ENCODE measurements around the gene SERF2. TPM values are rescaled to one million over a fixed set of nuclear protein-coding genes. Genes with fewer than 3 reads are reported as not detected.

The SERF2 gene
- total RNA-seq, 6 experiments from 2014 or later, result 454 to 694 (median 611) TPM

- H3K36me3 ChIP-seq, result peaks cover 0 to 10% (median 7%) of the 10 kb centered on the region in 4 donors
- peaks cover 0 to 19% (median 6%) of the 10 kb centered on the region in 4 donors for H3K4me1 ChIP-seq
- WGBS (ENCODE audit: insufficient coverage, low coverage, low lambda C conversion rate, missing lambda C conversion rate), result 93% methylated on average over 2 of the region's 3 CpGs
- no peak overlapping the region for H3K4me3 ChIP-seq
- no peak for DNase-seq
- peak overlapping the region in 1 of 3 donors; percentile 30 for H3K27ac ChIP-seq
- no peak for TF ChIP-seq POLR2A (IDR thresholded peaks at IDR 0.05)
- TF ChIP-seq CTCF (IDR thresholded peaks at IDR 0.05), result no peak
- intact Hi-C loops (cut with DNase I), result no loop called here
- no peaks in the 10 kb centered on the region for H3K9me3 ChIP-seq
- no peak for ATAC-seq
- H3K27me3 ChIP-seq, result no peaks in the 10 kb centered on the region
Measured at GRCh38 chr15:43789409-43789808, 2.7 kb upstream of the SERF2 start.

GRCh38 chr15:43792761-43793476 lies 799 bp downstream of the SERF2 start:
- DNase-seq (peak in 2 of 3 donors; percentile 58 to 60), ATAC-seq (peak; percentile 2 to 32 (median 8))
- TF ChIP-seq POLR2A (IDR thresholded peaks at IDR 0.05), result peak; percentile 55
- TF ChIP-seq CTCF (IDR thresholded peaks at IDR 0.05), result peak in 1 of 4 donors; percentile 7
- Histone ChIP-seq H3K36me3 (peaks cover 0 to 30% (median 16%) of the 10 kb centered on the region in 4 donors), H3K4me3 (peak overlapping the region; percentile 90 to 94 (median 93)), H3K4me1 (peaks cover 0 to 21% (median 8%) of the 10 kb centered on the region in 4 donors), H3K27ac (peak overlapping the region; percentile 98 to 99 (median 99)), H3K9me3 (no peaks in the 10 kb centered on the region), H3K27me3 (no peaks in the 10 kb centered on the region)
- under 1% methylated on average over 29 of the region's 33 CpGs for WGBS (ENCODE audit: insufficient coverage, low coverage, low lambda C conversion rate, missing lambda C conversion rate)
- intact Hi-C loops (cut with DNase I), result no loop called here

- H3K4me1 ChIP-seq, result peaks cover 0 to 21% (median 8%) of the 10 kb centered on the region in 4 donors
- intact Hi-C loops (cut with DNase I), result no loop called here
- peak overlapping the region; percentile 98 to 99 (median 99) for H3K27ac ChIP-seq
- H3K36me3 ChIP-seq, result peaks cover 0 to 30% (median 19%) of the 10 kb centered on the region in 4 donors
- 75% methylated on average over 9 of the region's 10 CpGs for WGBS (ENCODE audit: insufficient coverage, low coverage, low lambda C conversion rate, missing lambda C conversion rate)
- TF ChIP-seq CTCF (IDR thresholded peaks at IDR 0.05) (no peak), POLR2A (IDR thresholded peaks at IDR 0.05) (no peak)
- ATAC-seq (no peak), DNase-seq (no peak)
- no peaks in the 10 kb centered on the region for H3K9me3 ChIP-seq
- peak overlapping the region; percentile 90 to 94 (median 93) for H3K4me3 ChIP-seq
- H3K27me3 ChIP-seq, result no peaks in the 10 kb centered on the region
Measured at GRCh38 chr15:43793647-43794046, 1.5 kb downstream of the SERF2 start.

GRCh38 chr15:43794269-43795037 lies 2.3 kb downstream of the SERF2 start:
- TF ChIP-seq POLR2A (IDR thresholded peaks at IDR 0.05), result no peak
- ATAC-seq (no peak), DNase-seq (no peak)
- peak overlapping the region in 1 of 3 donors; percentile 93 for H3K4me3 ChIP-seq
- peak overlapping the region in 2 of 3 donors; percentile 14 to 99 for H3K27ac ChIP-seq
- H3K36me3 ChIP-seq, result peaks cover 0 to 30% (median 19%) of the 10 kb centered on the region in 4 donors
- H3K9me3 ChIP-seq, result no peaks in the 10 kb centered on the region
- no peaks in the 10 kb centered on the region for H3K27me3 ChIP-seq
- 70% methylated on average over 5 of the region's 9 CpGs for WGBS (ENCODE audit: insufficient coverage, low coverage, low lambda C conversion rate, missing lambda C conversion rate)
- intact Hi-C loops (cut with DNase I), result no loop called here
- H3K4me1 ChIP-seq, result peaks cover 0 to 21% (median 8%) of the 10 kb centered on the region in 4 donors
